CD14-positive monocyte (primary cell): ENCODE data around the gene ANGPTL2. TPM values are rescaled to one million over a fixed set of nuclear protein-coding genes. Genes with fewer than 3 reads are reported as not detected.

ENCODE experiments used
- DNase-seq, 3 donors: peaks; one replicate each; pipeline ENCODE4 v3.0.0-alpha.2; 2011 to 2022
- H2AFZ ChIP-seq: 2 replicates; pipeline ENCODE4 v1.6.0; 2012; ENCODE audit warnings: mild to moderate bottlenecking, low read depth, low read length, inconsistent platforms; ENCODE audit not compliant: insufficient read depth, poor library complexity, severe bottlenecking
- H3K27ac ChIP-seq, 2 donors: 1 replicate in 1 of 2; 2 replicates in 1 of 2; pipeline ENCODE4 v1.5.1; 2012 to 2013; ENCODE audit warnings: low read length in 2 of 2, control low read depth in 1 of 2, inconsistent platforms in 1 of 2, low read depth in 1 of 2, mild to moderate bottlenecking in 1 of 2
- H3K27me3 ChIP-seq, 2 donors: one replicate each; pipeline versions ENCODE4 v1.6.0 to v1.6.1; 2011 to 2013; ENCODE audit warnings: low read length in 2 of 2; ENCODE audit not compliant: control insufficient read depth in 2 of 2, insufficient read depth in 2 of 2
- H3K36me3 ChIP-seq, 2 donors: replicated peaks in 1 of 2; 1 replicate in 1 of 2; 2 replicates in 1 of 2; pipeline versions ENCODE4 v1.5.1 to v1.6.1; 2012 to 2013; ENCODE audit warnings: low read length in 2 of 2, control low read depth in 1 of 2, inconsistent platforms in 1 of 2, mild to moderate bottlenecking in 1 of 2; ENCODE audit not compliant: insufficient read depth in 2 of 2, control insufficient read depth in 1 of 2
- H3K4me1 ChIP-seq, 2 donors: 1 replicate in 1 of 2; 2 replicates in 1 of 2; pipeline versions ENCODE4 v1.5.1 to v1.6.1; 2012 to 2013; ENCODE audit warnings: low read length in 2 of 2, control low read depth in 1 of 2, inconsistent platforms in 1 of 2, mild to moderate bottlenecking in 1 of 2, moderate library complexity in 1 of 2; ENCODE audit not compliant: insufficient read depth in 2 of 2, control insufficient read depth in 1 of 2
- H3K4me2 ChIP-seq: replicated peaks from 2 replicates; pipeline ENCODE3; 2012; ENCODE audit warnings: low read length, moderate library complexity, mild to moderate bottlenecking; ENCODE audit not compliant: poor library complexity, severe bottlenecking; ENCODE audit errors: extremely low read depth
- H3K4me3 ChIP-seq, 3 experiments: fragments of 200-600 bp in 1 of 3; sonication (generic) in 1 of 3; replicated peaks in 1 of 3; 1 replicate in 2 of 3; 2 replicates in 1 of 3; pipeline ENCODE4 v1.5.1; 2011 to 2013; ENCODE audit warnings: low read length in 3 of 3, mild to moderate bottlenecking in 3 of 3, control low read depth in 2 of 3, low read depth in 2 of 3, inconsistent platforms in 1 of 3, moderate library complexity in 1 of 3
- H3K79me2 ChIP-seq: 2 replicates; pipeline ENCODE4 v1.6.0; 2012; ENCODE audit warnings: mild to moderate bottlenecking, control low read depth, inconsistent platforms, low read length, moderate library complexity; ENCODE audit not compliant: insufficient read depth
- H3K9ac ChIP-seq: 2 replicates; pipeline ENCODE4 v1.6.0; 2017; ENCODE audit warnings: low read length, mild to moderate bottlenecking; ENCODE audit not compliant: insufficient read depth, poor library complexity, severe bottlenecking
- H3K9me3 ChIP-seq, 2 donors: replicated peaks in 1 of 2; 1 replicate in 1 of 2; 2 replicates in 1 of 2; pipeline versions ENCODE4 v1.5.1 to v1.6.1; 2012 to 2013; ENCODE audit warnings: low read length in 2 of 2, control low read depth in 1 of 2; ENCODE audit not compliant: control insufficient read depth in 1 of 2, insufficient read depth in 1 of 2
- H4K20me1 ChIP-seq: 2 replicates; pipeline ENCODE4 v1.6.0; 2012; ENCODE audit warnings: mild to moderate bottlenecking, low read length, control low read depth, moderate library complexity; ENCODE audit not compliant: insufficient read depth
- H3K27ac Mint-ChIP-seq, 7 donors: one replicate each; pipeline ENCODE4 v1.8.0; 2020; ENCODE audit warnings: mild to moderate bottlenecking in 7 of 7, mixed read lengths in 7 of 7, moderate library complexity in 6 of 7, inconsistent platforms in 2 of 7
- H3K27me3 Mint-ChIP-seq, 3 donors: one replicate each; pipeline ENCODE4 v1.8.0; 2021 to 2022; ENCODE audit warnings: low read depth in 3 of 3, mild to moderate bottlenecking in 3 of 3, mixed read lengths in 3 of 3, moderate library complexity in 3 of 3, inconsistent platforms in 1 of 3
- H3K36me3 Mint-ChIP-seq, 2 donors: one replicate each; pipeline ENCODE4 v1.8.0; 2020; ENCODE audit warnings: mixed read lengths in 2 of 2, inconsistent platforms in 1 of 2, mild to moderate bottlenecking in 1 of 2
- H3K4me1 Mint-ChIP-seq: one replicate; pipeline ENCODE4 v1.8.0; 2020; ENCODE audit warnings: mild to moderate bottlenecking, mixed read lengths
- H3K4me3 Mint-ChIP-seq, 2 donors: one replicate each; pipeline ENCODE4 v1.8.0; 2020; ENCODE audit warnings: mild to moderate bottlenecking in 2 of 2, mixed read lengths in 2 of 2, moderate library complexity in 1 of 2
- H3K9me3 Mint-ChIP-seq, 7 donors: one replicate each; pipeline ENCODE4 v1.8.0; 2020 to 2022; ENCODE audit warnings: mixed read lengths in 7 of 7, mild to moderate bottlenecking in 6 of 7, moderate library complexity in 6 of 7, inconsistent platforms in 2 of 7
- WGBS: methylation state at CpG from one replicate; pipeline ENCODE4 v1.1.5; 2013; ENCODE audit warnings: missing lambda C conversion rate; ENCODE audit not compliant: insufficient coverage; 5-methylcytosine and 5-hydroxymethylcytosine counted together
- intact Hi-C, 2 donors: fragments of 100-400 bp; cut with micrococcal nuclease; formaldehyde crosslinking; loops; one replicate each; pipeline versions ENCODE4 v1.15.0 to v1.15.1; 2023
- polyA plus RNA-seq, 3 donors: library from polyadenylated mRNA; depleted of rRNA in 1 of 3; unstranded in 2 of 3; stranded (reverse) in 1 of 3; fragments of 300-500 nt in 2 of 3; fragments of >200 nt in 1 of 3; fragmentation: Illumina TruSeq in 2 of 3; gene quantifications; 1 replicate in 2 of 3; 2 replicates in 1 of 3; pipeline ENCODE4 v1.2.3, GENCODE V29; 2012 to 2021
- TF ChIP-seq, protein P1 (sequence below): fragments of 200-600 bp; IDR thresholded peaks from one replicate; pipeline ENCODE4 v1.8.0; 2022; ENCODE audit warnings: antibody characterized with exemption, mild to moderate bottlenecking

ANGPTL2 gene
- polyA plus RNA-seq, 3 donors: not detected

DNA sequence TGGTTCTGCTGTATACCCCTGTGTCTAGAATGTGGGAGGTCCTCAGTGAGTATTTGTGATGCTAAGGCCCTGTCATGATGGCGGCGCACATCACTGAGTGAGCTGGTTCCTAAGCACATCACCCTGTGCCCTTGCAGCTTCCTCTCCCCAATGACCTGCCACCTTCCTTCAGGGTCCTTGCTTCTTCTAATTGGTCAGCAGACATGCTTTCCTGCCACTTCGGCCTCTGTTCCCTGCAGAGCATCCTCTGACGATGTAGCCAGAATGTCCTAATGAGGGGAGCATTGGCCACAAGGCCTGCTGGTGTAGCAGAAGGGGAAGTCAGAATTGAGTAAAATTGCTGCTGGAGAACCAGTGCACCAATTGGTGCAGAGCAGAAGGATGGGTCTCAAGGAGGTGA is 31.1 kb upstream of the ANGPTL2 start:
- Histone ChIP-seq H3K4me1 (peaks cover 4 to 6% of the 10 kb centered on the region in 2 donors), H3K36me3 (no peaks in the 10 kb centered on the region), H3K27me3 (peaks cover 0 to 3% of the 10 kb centered on the region in 2 donors), H3K79me2 (no peaks in the 10 kb centered on the region), H3K27ac (no peak overlapping the region), H3K4me3 (no peak overlapping the region), H2AFZ (no peak overlapping the region), H4K20me1 (no peaks in the 10 kb centered on the region), H3K9me3 (no peaks in the 10 kb centered on the region), H3K9ac (no peak overlapping the region), H3K4me2 (no peak overlapping the region)
- peaks cover 12% of the 10 kb centered on the region for H3K4me1 Mint-ChIP-seq
- 23% methylated on average over 2 of the region's 4 CpGs for WGBS
- H3K27me3 Mint-ChIP-seq: peaks cover 1 to 33% (median 30%) of the 10 kb centered on the region in 3 donors
- intact Hi-C loops: no loop called here
- H3K4me3 Mint-ChIP-seq: no peak overlapping the region
- no peaks in the 10 kb centered on the region for H3K36me3 Mint-ChIP-seq
- TF ChIP-seq, protein P1, sequence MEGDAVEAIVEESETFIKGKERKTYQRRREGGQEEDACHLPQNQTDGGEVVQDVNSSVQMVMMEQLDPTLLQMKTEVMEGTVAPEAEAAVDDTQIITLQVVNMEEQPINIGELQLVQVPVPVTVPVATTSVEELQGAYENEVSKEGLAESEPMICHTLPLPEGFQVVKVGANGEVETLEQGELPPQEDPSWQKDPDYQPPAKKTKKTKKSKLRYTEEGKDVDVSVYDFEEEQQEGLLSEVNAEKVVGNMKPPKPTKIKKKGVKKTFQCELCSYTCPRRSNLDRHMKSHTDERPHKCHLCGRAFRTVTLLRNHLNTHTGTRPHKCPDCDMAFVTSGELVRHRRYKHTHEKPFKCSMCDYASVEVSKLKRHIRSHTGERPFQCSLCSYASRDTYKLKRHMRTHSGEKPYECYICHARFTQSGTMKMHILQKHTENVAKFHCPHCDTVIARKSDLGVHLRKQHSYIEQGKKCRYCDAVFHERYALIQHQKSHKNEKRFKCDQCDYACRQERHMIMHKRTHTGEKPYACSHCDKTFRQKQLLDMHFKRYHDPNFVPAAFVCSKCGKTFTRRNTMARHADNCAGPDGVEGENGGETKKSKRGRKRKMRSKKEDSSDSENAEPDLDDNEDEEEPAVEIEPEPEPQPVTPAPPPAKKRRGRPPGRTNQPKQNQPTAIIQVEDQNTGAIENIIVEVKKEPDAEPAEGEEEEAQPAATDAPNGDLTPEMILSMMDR: no peak
- DNase-seq: no peak
- peaks cover 0 to 3% (median 0%) of the 10 kb centered on the region in 7 donors for H3K9me3 Mint-ChIP-seq
- H3K27ac Mint-ChIP-seq: no peak overlapping the region

DNA sequence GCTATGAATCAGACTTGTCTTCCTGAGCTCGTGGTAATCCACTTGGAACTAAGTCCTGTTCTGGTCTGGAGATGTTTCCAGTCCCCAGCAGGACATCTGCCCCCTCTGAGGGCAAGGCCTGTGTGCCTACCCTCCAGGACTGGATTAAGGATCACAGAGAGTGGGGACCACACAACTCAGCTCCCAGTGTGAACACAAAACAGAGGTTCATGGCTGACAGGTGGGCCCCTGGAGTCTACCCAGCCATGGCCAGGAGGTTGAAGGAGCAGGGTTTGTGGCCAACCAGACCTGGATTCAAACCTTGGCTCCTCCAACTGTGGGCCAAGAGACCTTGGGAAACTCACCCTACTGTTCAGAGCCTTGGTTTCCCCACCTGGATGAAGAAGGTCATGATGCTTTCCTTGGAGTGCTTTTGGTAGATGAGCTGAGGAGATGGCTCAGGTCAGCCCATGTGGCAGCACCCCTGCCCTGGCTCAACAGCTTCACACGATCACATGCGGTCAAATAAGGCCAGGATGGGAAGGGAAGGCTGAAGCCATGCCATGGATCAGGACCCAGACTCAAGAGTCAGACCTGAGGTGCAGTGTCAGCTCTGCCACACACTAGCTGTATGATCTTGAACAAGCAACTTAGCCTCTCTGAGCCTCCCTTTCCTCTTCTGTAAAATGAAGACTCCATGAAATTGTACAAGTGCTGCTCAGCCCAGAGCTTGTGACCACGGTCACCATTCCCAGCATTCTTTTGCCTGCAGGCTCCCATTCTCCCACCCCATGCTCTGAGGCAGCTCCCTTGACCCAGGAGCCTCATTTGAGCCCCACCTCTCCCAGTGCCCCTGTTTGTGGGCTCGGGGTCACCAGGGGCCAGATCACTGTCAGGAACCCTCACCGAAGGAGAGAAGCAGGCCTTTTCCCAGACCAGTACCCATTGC is 27.3 kb upstream of the ANGPTL2 start:
- Histone ChIP-seq H3K4me3 (no peak overlapping the region), H3K36me3 (no peaks in the 10 kb centered on the region), H4K20me1 (no peaks in the 10 kb centered on the region), H3K79me2 (no peaks in the 10 kb centered on the region), H2AFZ (no peak overlapping the region), H3K4me1 (peaks cover 4 to 6% of the 10 kb centered on the region in 2 donors), H3K27me3 (no peaks in the 10 kb centered on the region), H3K27ac (no peak overlapping the region), H3K9me3 (no peaks in the 10 kb centered on the region), H3K4me2 (no peak overlapping the region), H3K9ac (no peak overlapping the region)
- no peak overlapping the region for H3K27ac Mint-ChIP-seq
- TF ChIP-seq, protein P1: no peak
- H3K4me3 Mint-ChIP-seq: no peak overlapping the region
- DNase-seq: no peak
- H3K4me1 Mint-ChIP-seq: peaks cover 10% of the 10 kb centered on the region
- 90% methylated on average over 4 of the region's 6 CpGs for WGBS
- intact Hi-C loops: no loop called here
- peaks cover 0 to 5% (median 2%) of the 10 kb centered on the region in 7 donors for H3K9me3 Mint-ChIP-seq
- H3K36me3 Mint-ChIP-seq: no peaks in the 10 kb centered on the region
- H3K27me3 Mint-ChIP-seq: peaks cover 0 to 31% (median 25%) of the 10 kb centered on the region in 3 donors
